GM12878 (cell line): ENCODE data around the gene RTN3. TPM values are rescaled to one million over a fixed set of nuclear protein-coding genes. Genes with fewer than 3 reads are reported as not detected.

ENCODE experiments used
- ATAC-seq: fragments of 200-7000 bp; cut with Tn5 transposase; 3 replicates; pipeline ENCODE4 v1.9.1; 2020; ENCODE audit warnings: mild to moderate bottlenecking, moderate library complexity
- Bru-seq: library from RNA; stranded (reverse); fragments of 400-500 nt; gene quantifications from one replicate; lab custom pipeline; 2021; lab: Mats Ljungman, UMichigan
- BruChase-seq, 2 experiments: library from RNA; stranded (reverse); fragments of 400-500 nt; gene quantifications; one replicate each; lab custom pipeline; 2021; lab: Mats Ljungman, UMichigan
- BruUV-seq: library from RNA; stranded (reverse); fragments of 400-500 nt; replicated peaks from 2 replicates; lab custom pipeline; 2021; lab: Mats Ljungman, UMichigan
- CTCF ChIA-PET: fragments of 300-600 bp; sonication (Branson Sonifier 250); formaldehyde crosslinking; extraction: SDS; loops from one replicate; lab custom pipeline; 2021; ENCODE audit warnings: inconsistent platforms; lab: Yijun Ruan, JAX
- POLR2A ChIA-PET: fragments of 350-600 bp; formaldehyde crosslinking; extraction: SDS; loops from one replicate; lab custom pipeline; 2021; ENCODE audit warnings: inconsistent platforms; lab: Charles Lee
- RAD21 ChIA-PET: fragments of 300-600 bp; sonication (Branson Sonifier 250); formaldehyde crosslinking; loops from one replicate; lab custom pipeline; 2023; ENCODE audit warnings: antibody characterized with exemption; ENCODE audit not compliant: unreplicated experiment; lab: Charles Lee
- SMC1A ChIA-PET: fragments of 300-600 bp; sonication (Branson Sonifier 250); formaldehyde crosslinking; loops from one replicate; lab custom pipeline; 2023; ENCODE audit not compliant: unreplicated experiment, uncharacterized antibody; lab: Charles Lee
- DNase-seq: peaks from one replicate; pipeline ENCODE4 v3.0.0-alpha.2; 2011; ENCODE audit warnings: low read depth, low spot score
- FAIRE-seq: peaks from 3 replicates; lab custom pipeline; 2011; peaks lifted over from hg19 to GRCh38; lab: Jason Lieb, UNC
- H2AFZ ChIP-seq: 2 replicates; pipeline ENCODE4 v1.6.0; 2011; ENCODE audit warnings: low read depth, low read length, control low read depth; ENCODE audit not compliant: control insufficient read depth
- H3K27ac ChIP-seq: 2 replicates; pipeline ENCODE4 v1.5.1; 2011; ENCODE audit warnings: control low read depth; ENCODE audit not compliant: control insufficient read depth, insufficient read depth
- H3K27me3 ChIP-seq, 2 experiments: replicated peaks in 1 of 2; 2 replicates each; pipeline versions ENCODE4 v1.6.0 to v1.6.1; 2011; ENCODE audit warnings: low read length in 1 of 2; ENCODE audit not compliant: control insufficient read depth in 2 of 2, insufficient read depth in 2 of 2
- H3K36me3 ChIP-seq, 2 experiments: 2 replicates each; pipeline ENCODE4 v1.5.1; 2011; ENCODE audit warnings: low read length in 1 of 2; ENCODE audit not compliant: control insufficient read depth in 2 of 2, insufficient read depth in 2 of 2
- H3K4me1 ChIP-seq: 2 replicates; pipeline ENCODE4 v1.6.1; 2011; ENCODE audit warnings: mild to moderate bottlenecking, low read length, moderate library complexity, mixed read lengths; ENCODE audit not compliant: control insufficient read depth, insufficient read depth
- H3K4me2 ChIP-seq: 2 replicates; pipeline ENCODE4 v1.6.0; 2011; ENCODE audit warnings: control low read depth; ENCODE audit not compliant: control insufficient read depth, insufficient read depth
- H3K4me3 ChIP-seq: fragments of 200-600 bp; sonication (generic); 2 replicates; pipeline ENCODE4 v1.5.1; 2016
- H3K79me2 ChIP-seq: 2 replicates; pipeline ENCODE4 v1.6.0; 2011; ENCODE audit warnings: low read length; ENCODE audit not compliant: control insufficient read depth, insufficient read depth
- H3K9ac ChIP-seq: 2 replicates; pipeline ENCODE4 v1.8.0; 2011; ENCODE audit warnings: low read length, control low read depth, mixed read lengths; ENCODE audit not compliant: control insufficient read depth, insufficient read depth
- H3K9me3 ChIP-seq: replicated peaks from 3 replicates; pipeline ENCODE4 v1.5.1; 2011; ENCODE audit warnings: mild to moderate bottlenecking, low read length; ENCODE audit not compliant: control insufficient read depth, insufficient read depth
- H4K20me1 ChIP-seq: 2 replicates; pipeline ENCODE4 v1.6.0; 2011; ENCODE audit not compliant: control insufficient read depth, insufficient read depth
- EED ChIP-seq: sonication (generic); IDR thresholded peaks from 2 replicates; pipeline ENCODE4 v1.6.1; 2016; ENCODE audit warnings: antibody characterized with exemption, low read depth
- IKZF1 ChIP-seq: fragments of 450-650 bp; conservative IDR thresholded peaks from 2 replicates; pipeline ENCODE4 v1.6.1; 2017; ENCODE audit warnings: antibody characterized with exemption, mild to moderate bottlenecking
- MYB ChIP-seq: fragments of 150-350 bp; IDR thresholded peaks from 2 replicates; pipeline ENCODE4 v1.6.1; 2014; ENCODE audit warnings: mild to moderate bottlenecking, low read depth, low read length, borderline replicate concordance
- NRF1 ChIP-seq: conservative IDR thresholded peaks from 2 replicates; pipeline ENCODE4 v1.6.1; 2011; ENCODE audit warnings: mild to moderate bottlenecking, low read depth, low read length, improper control_type of control experiment
- POLR2AphosphoS2 ChIP-seq: IDR thresholded peaks from 2 replicates; pipeline ENCODE4 v1.6.1; 2011; ENCODE audit warnings: low read depth, mild to moderate bottlenecking, low read length, improper control_type of control experiment, moderate library complexity
- POLR2AphosphoS5 ChIP-seq: IDR thresholded peaks from 2 replicates; pipeline ENCODE4 v1.6.1; 2011; ENCODE audit warnings: mild to moderate bottlenecking, low read length, inconsistent platforms
- RB1 ChIP-seq: fragments of 450-650 bp; formaldehyde crosslinking; IDR thresholded peaks from 2 replicates; pipeline ENCODE4 v1.6.1; 2017; ENCODE audit warnings: mild to moderate bottlenecking, borderline replicate concordance
- RCOR1 ChIP-seq: conservative IDR thresholded peaks from 2 replicates; pipeline ENCODE4 v1.6.1; 2012; ENCODE audit warnings: low read depth, low read length, improper control_type of control experiment
- RUNX3 ChIP-seq: IDR thresholded peaks from 2 replicates; pipeline ENCODE4 v1.6.1; 2012; ENCODE audit warnings: low read length, inconsistent platforms
- SP1 ChIP-seq: IDR thresholded peaks from one replicate; pipeline ENCODE4 v1.6.1; 2011; ENCODE audit warnings: low read depth, low read length
- SRF ChIP-seq, 2 experiments: IDR thresholded peaks; 2 replicates each; pipeline ENCODE4 v1.6.1; 2011; ENCODE audit warnings: low read depth in 2 of 2, low read length in 2 of 2, mild to moderate bottlenecking in 1 of 2, moderate library complexity in 1 of 2
- TAF1 ChIP-seq: IDR thresholded peaks from 2 replicates; pipeline ENCODE4 v1.6.1; 2011; ENCODE audit warnings: mild to moderate bottlenecking, low read depth, low read length, borderline replicate concordance
- TARDBP ChIP-seq: IDR thresholded peaks from 2 replicates; pipeline ENCODE4 v1.6.1; 2016; ENCODE audit warnings: borderline replicate concordance
- TBL1XR1 ChIP-seq: IDR thresholded peaks from 2 replicates; pipeline ENCODE4 v1.6.1; 2012; ENCODE audit warnings: low read depth, low read length, improper control_type of control experiment
- YBX1 ChIP-seq: fragments of 450-650 bp; IDR thresholded peaks from 2 replicates; pipeline ENCODE4 v1.6.1; 2016; ENCODE audit warnings: antibody characterized with exemption
- ZBED1 ChIP-seq: IDR thresholded peaks from 2 replicates; pipeline ENCODE4 v1.6.1; 2016; ENCODE audit warnings: borderline replicate concordance
- WGBS: methylation state at CpG from one replicate; pipeline ENCODE4 v1.1.6; 2016; ENCODE audit warnings: low lambda C conversion rate; ENCODE audit not compliant: insufficient replicate concordance, insufficient coverage; ENCODE audit errors: missing lambda C conversion rate; 5-methylcytosine and 5-hydroxymethylcytosine counted together
- in situ Hi-C: fragments of 300-500 bp; cut with MboI; formaldehyde crosslinking; loops from 9 replicates; pipeline ENCODE4 v1.14.3; 2018; ENCODE audit warnings: mixed read lengths
- intact Hi-C: fragments of 100-400 bp; cut with micrococcal nuclease; formaldehyde crosslinking; loops from one replicate; pipeline ENCODE4 v1.14.2; 2022; ENCODE audit not compliant: unreplicated experiment
- long read RNA-seq, 2 experiments: library from polyadenylated mRNA; unstranded; transcript quantifications; one replicate each; pipeline ENCODE4 v2.0.0, GENCODE V29; 2019 to 2020
- polyA minus RNA-seq, 3 experiments: library from RNA; depleted of rRNA, polyadenylated mRNA; stranded (reverse); fragments of >200 nt; gene quantifications; 2 replicates each; pipeline ENCODE4 v1.2.3, GENCODE V29; 2011
- polyA plus RNA-seq, 11 experiments: library from polyadenylated mRNA; depleted of rRNA in 4 of 11; unstranded in 6 of 11; stranded (reverse) in 5 of 11; fragments of >200 nt; fragmentation: Nextera tagmentation in 4 of 11; fragmentation: Illumina TruSeq in 1 of 11; extraction: Ambion mirVana in 4 of 11; extraction: Trizol in 1 of 11; gene quantifications; 1 replicate in 1 of 11; 2 replicates in 10 of 11; pipeline versions ENCODE4 v1.2.1 to v1.2.3, GENCODE V29; 2011 to 2016; ENCODE audit warnings: inconsistent platforms in 2 of 11, missing spikeins in 2 of 11, low read depth in 1 of 11
- total RNA-seq, 4 experiments: library from RNA; depleted of rRNA in 3 of 4; stranded (reverse); fragments of >200 nt in 3 of 4; fragmentation: Illumina TruSeq in 1 of 4; extraction: Trizol in 1 of 4; gene quantifications; 2 replicates each; pipeline versions ENCODE4 v1.2.1 to v1.2.3, GENCODE V29; 2013 to 2021
- TF ChIP-seq, protein P1 (sequence below): fragments of 450-650 bp; formaldehyde crosslinking; IDR thresholded peaks from 2 replicates; pipeline ENCODE4 v1.4.0; 2022; ENCODE audit warnings: mild to moderate bottlenecking, moderate library complexity

The RTN3 gene
- total RNA-seq (2013; cell fraction: nucleolus; rRNA removed) = 52.8 and 53.2 TPM in 2 replicates
- total RNA-seq (2014; rRNA removed) (27.2 and 27.7 TPM in 2 replicates), total RNA-seq (2014; rRNA removed; fragmentation: Illumina TruSeq; extraction: Trizol) (39.1 and 40.6 TPM in 2 replicates), total RNA-seq (2021) (52.4 and 56.1 TPM in 2 replicates), polyA plus RNA-seq (2011; rRNA removed) (60.3 and 79.8 TPM in 2 replicates), polyA plus RNA-seq (2014; fragmentation: Illumina TruSeq; extraction: Trizol) (64.2 and 87.1 TPM in 2 replicates), polyA plus RNA-seq (2014; fragmentation: Nextera tagmentation; extraction: Ambion mirVana) (10 to 100 TPM; 22.9 to 27.3 TPM), polyA plus RNA-seq (2014; rRNA removed) (40.6 and 44.1 TPM in 2 replicates), polyA plus RNA-seq (2016; fragmentation: Nextera tagmentation; extraction: Ambion mirVana) (10 to 100 TPM; 49.9 to 52.8 TPM), polyA minus RNA-seq (2011; rRNA and poly(A)+ RNA removed) (63.3 and 71.2 TPM in 2 replicates), Bru-seq, nascent RNA (percentile 71 among the genes with signal in this experiment), BruChase-seq, experiment 1, labeled RNA remaining after a 6-hour chase (percentile 78 among the genes with signal in this experiment), BruChase-seq, experiment 2, labeled RNA remaining after a 2-hour chase (percentile 77 among the genes with signal in this experiment)
- polyA plus RNA-seq (2011; ENCODE audit: low read depth) = 31.9 TPM
- polyA plus RNA-seq (2011; cell fraction: cytosol; rRNA removed) = 42.3 and 54.7 TPM in 2 replicates
- polyA plus RNA-seq (2011; cell fraction: nucleus; rRNA removed) = 20.5 and 23.3 TPM in 2 replicates
- 40.6 and 52.1 TPM in 2 replicates for polyA plus RNA-seq (2012)
- polyA minus RNA-seq (2011; cell fraction: cytosol; rRNA and poly(A)+ RNA removed) = 29.2 and 31.5 TPM in 2 replicates
- polyA minus RNA-seq (2011; cell fraction: nucleus; rRNA and poly(A)+ RNA removed) = 9.4 and 12.2 TPM in 2 replicates
- long read RNA-seq, experiment 1, transcript RTN3-208 (7 exons, 2,532 nt) = major isoform, 86 of 97 reads
- long read RNA-seq, experiment 1, partial matches to known transcripts = 3 of 97 reads
- long read RNA-seq, experiment 1, other reads (novel, unspliced or antisense) = 5 of 97 reads
- long read RNA-seq, experiment 2, transcript RTN3-203 (6 exons, 2,524 nt) = minor isoform, 12 of 433 reads
- long read RNA-seq, experiment 2, transcript RTN3-208 (7 exons, 2,532 nt) = major isoform, 396 of 433 reads
- long read RNA-seq, experiment 2, partial matches to known transcripts = 17 of 433 reads
- long read RNA-seq, experiment 2, other reads (novel, unspliced or antisense) = 6 of 433 reads

GRCh38 chr11:63681321-63682065 lies at the start of gene RTN3:
Gene RTN3, plus strand, starts transcription at chr11:63681500. Its CDS starts 137 bp downstream, at chr11:63681637.
- no peaks in the 10 kb centered on the region for H4K20me1 ChIP-seq
- WGBS = under 1% methylated on average over 70 of the region's 74 CpGs
- POLR2A ChIA-PET = interaction anchor here (0.7 to 2.6 kb wide), 10 partner anchors 8 to 560 kb away, joined by 3 to 21 read pairs (median 8); partner anchors contain the start of genes ATL3, FKBP2 and MARK2
- peaks cover 34% of the 10 kb centered on the region for H3K79me2 ChIP-seq
- peak within 1 kb of the TSS; percentile 92 for H3K4me2 ChIP-seq
- in situ Hi-C loops = no loop called here
- ATAC-seq (peak; percentile 94), DNase-seq (peak; percentile 96), FAIRE-seq (peak; percentile 75)
- peak within 1 kb of the TSS; percentile 88 for H3K9ac ChIP-seq
- H3K4me1 ChIP-seq = peaks cover 10% of the 10 kb centered on the region
- peak within 1 kb of the TSS; percentile 76 for H3K27ac ChIP-seq
- peak within 1 kb of the TSS; percentile 82 for H3K4me3 ChIP-seq
- intact Hi-C loops = loop anchor here (1.0 kb wide), 1 partner anchor 10 kb away; the partner anchor contains the start of gene ATL3
- H3K36me3 ChIP-seq = no peaks in the 10 kb centered on the region
- H3K27me3 ChIP-seq = no peaks in the 10 kb centered on the region
- SMC1A ChIA-PET = interaction anchor here (0.7 to 1.7 kb wide), 5 partner anchors 10 to 115 kb away, joined by 3 to 5 read pairs (median 4); no protein-coding TSS in a partner anchor
- RAD21 ChIA-PET = interaction anchor here (0.9 to 2.7 kb wide), 6 partner anchors 8 to 202 kb away, joined by 3 to 20 read pairs (median 4); partner anchors contain the start of gene ATL3
- CTCF ChIA-PET = interaction anchor here (0.6 to 3.9 kb wide), 13 partner anchors 9 to 87 kb away, joined by 3 to 31 read pairs (median 5); partner anchors contain the start of genes ATL3 and ZFTA
- BruUV-seq = no TSS peak
- peak within 1 kb of the TSS; percentile 94 for H2AFZ ChIP-seq
- H3K9me3 ChIP-seq = no peaks in the 10 kb centered on the region
- TF ChIP-seq POLR2AphosphoS2 (peak; percentile 92), EED (peak; percentile 23; the same call in 1 of the 2 replicates), YBX1 (no peak), TBL1XR1 (no peak), IKZF1 (peak; percentile 97), RCOR1 (no peak; the same call in 1 of the 2 replicates), SP1 (no peak), NRF1 (peak; percentile 97), RUNX3 (no peak), ZBED1 (no peak), RB1 (0 out of 2 replicates have a peak, but pooled peaks have one; percentile 38), TAF1 (peak; percentile 84; the same call in 1 of the 2 replicates), MYB (no peak), TARDBP (no peak), POLR2AphosphoS5 (peak; percentile 93), SRF (IDR thresholded peaks at IDR 0.05; ENCODE audit: low read depth in 2 of 2, low read length in 2 of 2) (no peak)
- TF ChIP-seq, protein P1, sequence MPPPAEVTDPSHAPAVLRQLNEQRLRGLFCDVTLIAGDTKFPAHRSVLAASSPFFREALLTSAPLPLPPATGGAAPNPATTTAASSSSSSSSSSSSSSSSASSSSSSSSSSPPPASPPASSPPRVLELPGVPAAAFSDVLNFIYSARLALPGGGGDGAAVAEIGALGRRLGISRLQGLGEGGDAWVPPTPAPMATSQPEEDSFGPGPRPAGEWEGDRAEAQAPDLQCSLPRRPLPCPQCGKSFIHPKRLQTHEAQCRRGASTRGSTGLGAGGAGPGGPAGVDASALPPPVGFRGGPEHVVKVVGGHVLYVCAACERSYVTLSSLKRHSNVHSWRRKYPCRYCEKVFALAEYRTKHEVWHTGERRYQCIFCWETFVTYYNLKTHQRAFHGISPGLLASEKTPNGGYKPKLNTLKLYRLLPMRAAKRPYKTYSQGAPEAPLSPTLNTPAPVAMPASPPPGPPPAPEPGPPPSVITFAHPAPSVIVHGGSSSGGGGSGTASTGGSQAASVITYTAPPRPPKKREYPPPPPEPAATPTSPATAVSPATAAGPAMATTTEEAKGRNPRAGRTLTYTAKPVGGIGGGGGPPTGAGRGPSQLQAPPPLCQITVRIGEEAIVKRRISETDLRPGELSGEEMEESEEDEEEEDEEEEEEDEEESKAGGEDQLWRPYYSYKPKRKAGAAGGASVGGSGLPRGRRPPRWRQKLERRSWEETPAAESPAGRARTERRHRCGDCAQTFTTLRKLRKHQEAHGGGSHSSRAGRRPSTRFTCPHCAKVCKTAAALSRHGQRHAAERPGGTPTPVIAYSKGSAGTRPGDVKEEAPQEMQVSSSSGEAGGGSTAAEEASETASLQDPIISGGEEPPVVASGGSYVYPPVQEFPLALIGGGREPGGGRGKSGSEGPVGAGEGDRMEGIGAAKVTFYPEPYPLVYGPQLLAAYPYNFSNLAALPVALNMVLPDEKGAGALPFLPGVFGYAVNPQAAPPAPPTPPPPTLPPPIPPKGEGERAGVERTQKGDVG (CRISPR knock-in tag) = no peak
